HEK293 (cell line): Measurements from ENCODE around the gene NANOS3.

Source experiments
- CTCF ChIA-PET: fragments of 350-600 bp; formaldehyde crosslinking; extraction: SDS; loops from one replicate; lab custom pipeline; 2021; ENCODE audit warnings: antibody characterized with exemption; lab: Yijun Ruan, JAX
- POLR2A ChIA-PET: fragments of 300-600 bp; formaldehyde crosslinking; extraction: SDS; loops from one replicate; lab custom pipeline; 2020; ENCODE audit warnings: antibody characterized with exemption, inconsistent platforms; lab: Yijun Ruan, JAX
- H3K27ac ChIP-seq: fragments of 200-500 bp; sonication (Bioruptor generic); 2 replicates; pipeline ENCODE4 v1.5.1; 2014; ENCODE audit warnings: low read depth, low read length, control low read depth, inconsistent platforms; ENCODE audit errors: extremely low read depth
- H3K36me3 ChIP-seq, 2 experiments: fragments of 200-500 bp in 1 of 2; sonication (Bioruptor generic) in 1 of 2; 1 replicate in 1 of 2; 2 replicates in 1 of 2; pipeline ENCODE4 v1.5.1; 2014 to 2017; ENCODE audit warnings: inconsistent platforms in 2 of 2, low read length in 2 of 2; ENCODE audit not compliant: control insufficient read depth in 2 of 2, insufficient read depth in 1 of 2
- H3K4me1 ChIP-seq: fragments of 200-500 bp; sonication (Bioruptor generic); 2 replicates; pipeline ENCODE4 v1.5.1; 2014; ENCODE audit warnings: mild to moderate bottlenecking, low read length, inconsistent platforms; ENCODE audit not compliant: control insufficient read depth, insufficient read depth
- H3K4me3 ChIP-seq: 2 replicates; pipeline ENCODE4 v1.5.1; 2011; ENCODE audit warnings: low read depth, mild to moderate bottlenecking, control low read depth, low read length, moderate library complexity
- H3K9me3 ChIP-seq: fragments of 200-500 bp; sonication (Bioruptor generic); 2 replicates; pipeline ENCODE4 v1.5.1; 2014; ENCODE audit warnings: low read depth, low read length, inconsistent platforms; ENCODE audit not compliant: control insufficient read depth, insufficient read depth
- BCL11B ChIP-seq: fragments of 450-650 bp; formaldehyde crosslinking; IDR thresholded peaks from 2 replicates; pipeline ENCODE4 v1.5.1; 2016; ENCODE audit warnings: low read depth, missing biosample characterization, missing genetic modification characterization
- KLF10 ChIP-seq: fragments of 450-650 bp; IDR thresholded peaks from 2 replicates; pipeline ENCODE4 v1.5.1; 2018; ENCODE audit warnings: missing biosample characterization, mild to moderate bottlenecking, missing genetic modification characterization
- RBAK ChIP-seq: fragments of 450-650 bp; formaldehyde crosslinking; IDR thresholded peaks from 2 replicates; pipeline ENCODE4 v1.5.1; 2016; ENCODE audit warnings: missing biosample characterization, missing genetic modification characterization
- SALL2 ChIP-seq: fragments of 450-650 bp; formaldehyde crosslinking; IDR thresholded peaks from 2 replicates; pipeline ENCODE4 v1.5.0; 2017; ENCODE audit warnings: missing biosample characterization, mild to moderate bottlenecking, missing genetic modification characterization, borderline replicate concordance
- ZEB2 ChIP-seq: fragments of 450-650 bp; formaldehyde crosslinking; IDR thresholded peaks from 2 replicates; pipeline ENCODE4 v1.5.1; 2016; ENCODE audit warnings: missing biosample characterization, missing genetic modification characterization
- ZFP37 ChIP-seq: fragments of 450-650 bp; formaldehyde crosslinking; IDR thresholded peaks from 2 replicates; pipeline ENCODE4 v1.5.1; 2016; ENCODE audit warnings: missing biosample characterization, missing genetic modification characterization
- ZNF19 ChIP-seq: fragments of 450-650 bp; formaldehyde crosslinking; IDR thresholded peaks from 2 replicates; pipeline ENCODE4; 2016; ENCODE audit warnings: missing biosample characterization, missing genetic modification characterization, low read depth
- ZNF214 ChIP-seq: fragments of 450-650 bp; formaldehyde crosslinking; IDR thresholded peaks from 2 replicates; pipeline ENCODE4 v1.5.1; 2017; ENCODE audit warnings: missing biosample characterization, mild to moderate bottlenecking, missing genetic modification characterization, borderline replicate concordance
- ZNF221 ChIP-seq: fragments of 450-650 bp; formaldehyde crosslinking; IDR thresholded peaks from 2 replicates; pipeline ENCODE4 v1.5.1; 2017; ENCODE audit warnings: missing biosample characterization, missing genetic modification characterization, borderline replicate concordance
- ZNF341 ChIP-seq: fragments of 450-650 bp; formaldehyde crosslinking; IDR thresholded peaks from 2 replicates; pipeline ENCODE4; 2016; ENCODE audit warnings: low read depth, missing biosample characterization, missing genetic modification characterization
- ZNF529 ChIP-seq: fragments of 450-650 bp; formaldehyde crosslinking; IDR thresholded peaks from 2 replicates; pipeline ENCODE4 v1.5.1; 2017; ENCODE audit warnings: missing genetic modification characterization, missing biosample characterization; ENCODE audit not compliant: insufficient replicate concordance
- ZNF530 ChIP-seq: fragments of 450-650 bp; formaldehyde crosslinking; IDR thresholded peaks from 2 replicates; pipeline ENCODE4 v1.5.1; 2016; ENCODE audit warnings: low read depth, missing biosample characterization, missing genetic modification characterization
- ZNF600 ChIP-seq: fragments of 450-650 bp; formaldehyde crosslinking; IDR thresholded peaks from 2 replicates; pipeline ENCODE4 v1.5.1; 2016; ENCODE audit warnings: missing biosample characterization, missing genetic modification characterization
- ZNF654 ChIP-seq: fragments of 450-650 bp; formaldehyde crosslinking; IDR thresholded peaks from 2 replicates; pipeline ENCODE4 v1.5.1; 2016; ENCODE audit warnings: low read depth, missing biosample characterization, missing genetic modification characterization
- ZNF76 ChIP-seq: fragments of 450-650 bp; formaldehyde crosslinking; IDR thresholded peaks from 2 replicates; pipeline ENCODE4; 2016; ENCODE audit warnings: low read depth, missing biosample characterization, missing genetic modification characterization, borderline replicate concordance
- ZNF837 ChIP-seq: fragments of 450-650 bp; formaldehyde crosslinking; IDR thresholded peaks from 2 replicates; pipeline ENCODE4 v1.5.1; 2016; ENCODE audit warnings: missing biosample characterization, missing genetic modification characterization
- TF ChIP-seq, protein P1 (sequence below): fragments of 450-650 bp; formaldehyde crosslinking; IDR thresholded peaks from 2 replicates; pipeline ENCODE4 v1.5.1; 2016; ENCODE audit warnings: missing biosample characterization, missing genetic modification characterization
- TF ChIP-seq, protein P2 (sequence below): fragments of 450-650 bp; IDR thresholded peaks from 2 replicates; pipeline ENCODE4 v1.5.1; 2018; ENCODE audit warnings: missing biosample characterization, mild to moderate bottlenecking, missing genetic modification characterization
- TF ChIP-seq, protein P3 (sequence below): fragments of 450-650 bp; formaldehyde crosslinking; IDR thresholded peaks from 2 replicates; pipeline ENCODE4 v1.5.1; 2016; ENCODE audit warnings: missing biosample characterization, missing genetic modification characterization
- TF ChIP-seq, protein P4 (sequence below): fragments of 450-650 bp; formaldehyde crosslinking; IDR thresholded peaks from 2 replicates; pipeline ENCODE4 v1.5.1; 2016; ENCODE audit warnings: missing biosample characterization, missing genetic modification characterization, low read depth

The NANOS3 gene

DNA sequence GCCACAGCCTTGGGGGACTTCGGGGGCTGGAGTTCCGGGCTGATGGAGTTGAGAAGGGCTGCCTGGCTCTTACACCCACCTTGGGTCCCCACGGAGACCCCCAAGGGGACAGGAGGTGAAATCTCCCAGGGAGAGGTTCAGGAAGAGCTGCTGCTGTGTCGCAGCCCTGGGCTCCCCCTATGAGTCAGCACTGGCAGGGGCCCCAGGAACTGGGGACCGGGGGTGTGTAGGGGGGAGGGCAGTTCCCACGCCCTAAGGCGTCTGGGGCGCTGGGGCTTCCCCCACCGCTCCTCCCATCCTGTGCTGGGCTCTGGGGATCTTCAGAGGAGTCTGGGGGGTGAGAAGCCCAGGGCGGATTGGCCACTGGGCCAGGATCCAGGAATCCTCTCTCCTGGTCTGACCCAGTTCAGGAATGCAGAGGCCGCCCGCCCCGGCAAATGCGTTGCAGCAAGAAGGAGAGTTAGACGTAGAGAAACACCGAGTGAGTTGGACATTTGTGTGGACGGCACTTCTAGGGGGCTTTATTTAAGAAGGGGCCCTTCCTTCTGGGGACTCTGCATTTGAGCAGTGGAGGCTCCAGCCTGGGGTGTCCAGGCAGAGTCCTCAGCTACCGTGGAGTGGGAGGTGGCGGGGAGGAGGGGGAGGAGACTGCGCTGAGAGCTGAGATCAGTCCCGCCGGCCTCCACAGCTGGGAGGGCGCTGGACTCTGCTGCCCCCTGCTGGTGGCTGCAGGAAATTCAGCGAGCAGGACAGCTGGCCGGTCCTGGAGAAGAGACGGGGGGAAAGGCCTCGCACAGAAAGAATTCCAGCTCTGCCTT is 15.0 kb upstream of the NANOS3 start (continued):
- TF ChIP-seq ZNF76, result peak; percentile 36; the same call in 1 of the 2 replicates
- no peak for TF ChIP-seq ZNF19 (tag by site-specific recombination)
- TF ChIP-seq, all 188 proteins: peak for 40

DNA sequence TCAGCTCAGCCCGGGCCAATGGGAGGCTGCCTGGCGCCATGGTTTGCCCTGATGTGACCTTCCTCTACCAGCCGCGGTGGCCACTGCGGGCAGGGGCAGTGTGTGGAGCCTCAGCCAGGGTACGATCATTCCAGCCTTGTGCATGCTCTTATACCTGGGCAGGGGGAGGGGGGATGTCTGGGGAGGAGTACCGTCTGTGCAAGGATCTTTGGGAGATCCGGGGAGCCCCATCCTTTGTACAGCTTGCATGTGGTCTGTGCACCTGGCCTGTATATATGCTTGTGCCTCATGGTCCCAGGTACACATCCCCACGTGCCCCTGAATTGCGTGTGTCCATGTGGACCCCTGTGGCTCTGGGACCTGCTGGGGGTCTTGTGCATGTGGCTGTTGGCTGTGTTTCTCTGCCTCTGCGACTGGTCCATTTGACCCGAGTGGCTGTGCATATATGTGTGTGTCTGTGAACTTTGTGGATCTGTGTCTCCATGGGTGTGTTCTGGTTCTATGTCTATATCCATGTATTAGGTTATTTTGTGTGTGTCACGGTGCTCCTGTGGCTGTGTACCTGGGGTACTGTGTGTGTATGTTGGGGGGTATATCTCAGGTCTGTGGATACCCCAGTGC is 12.8 kb upstream of the NANOS3 start:
- H3K27ac ChIP-seq, result no peak overlapping the region; the same call in 1 of the 2 replicates
- no peaks in the 10 kb centered on the region for H3K9me3 ChIP-seq
- POLR2A ChIA-PET, result interaction anchor here (0.6 to 2.5 kb wide), 4 partner anchors 10 to 571 kb away, joined by 3 to 11 read pairs (median 3); a partner anchor contains a TSS
- CTCF ChIA-PET, result interaction anchor here (0.5 to 3.9 kb wide), 10 partner anchors 11 to 211 kb away, joined by 3 to 45 read pairs (median 8); partner anchors contain the start of genes C19orf53 and IL27RA
- H3K36me3 ChIP-seq, result no peaks in the 10 kb centered on the region
- no peaks in the 10 kb centered on the region; the same call in 1 of the 2 replicates for H3K4me1 ChIP-seq
- 0 out of 2 replicates have a peak, but pooled peaks have one; percentile 41 for TF ChIP-seq ZEB2 (tag by site-specific recombination)
- TF ChIP-seq ZNF600 (tag by site-specific recombination), result peak; percentile 73
- TF ChIP-seq, protein P1, sequence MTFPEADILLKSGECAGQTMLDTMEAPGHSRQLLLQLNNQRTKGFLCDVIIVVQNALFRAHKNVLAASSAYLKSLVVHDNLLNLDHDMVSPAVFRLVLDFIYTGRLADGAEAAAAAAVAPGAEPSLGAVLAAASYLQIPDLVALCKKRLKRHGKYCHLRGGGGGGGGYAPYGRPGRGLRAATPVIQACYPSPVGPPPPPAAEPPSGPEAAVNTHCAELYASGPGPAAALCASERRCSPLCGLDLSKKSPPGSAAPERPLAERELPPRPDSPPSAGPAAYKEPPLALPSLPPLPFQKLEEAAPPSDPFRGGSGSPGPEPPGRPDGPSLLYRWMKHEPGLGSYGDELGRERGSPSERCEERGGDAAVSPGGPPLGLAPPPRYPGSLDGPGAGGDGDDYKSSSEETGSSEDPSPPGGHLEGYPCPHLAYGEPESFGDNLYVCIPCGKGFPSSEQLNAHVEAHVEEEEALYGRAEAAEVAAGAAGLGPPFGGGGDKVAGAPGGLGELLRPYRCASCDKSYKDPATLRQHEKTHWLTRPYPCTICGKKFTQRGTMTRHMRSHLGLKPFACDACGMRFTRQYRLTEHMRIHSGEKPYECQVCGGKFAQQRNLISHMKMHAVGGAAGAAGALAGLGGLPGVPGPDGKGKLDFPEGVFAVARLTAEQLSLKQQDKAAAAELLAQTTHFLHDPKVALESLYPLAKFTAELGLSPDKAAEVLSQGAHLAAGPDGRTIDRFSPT (tag by site-specific recombination), result peak; percentile 43; the same call in 1 of the 2 replicates
- no peak for TF ChIP-seq ZNF221 (tag by site-specific recombination)
- no peak overlapping the region for H3K4me3 ChIP-seq

DNA sequence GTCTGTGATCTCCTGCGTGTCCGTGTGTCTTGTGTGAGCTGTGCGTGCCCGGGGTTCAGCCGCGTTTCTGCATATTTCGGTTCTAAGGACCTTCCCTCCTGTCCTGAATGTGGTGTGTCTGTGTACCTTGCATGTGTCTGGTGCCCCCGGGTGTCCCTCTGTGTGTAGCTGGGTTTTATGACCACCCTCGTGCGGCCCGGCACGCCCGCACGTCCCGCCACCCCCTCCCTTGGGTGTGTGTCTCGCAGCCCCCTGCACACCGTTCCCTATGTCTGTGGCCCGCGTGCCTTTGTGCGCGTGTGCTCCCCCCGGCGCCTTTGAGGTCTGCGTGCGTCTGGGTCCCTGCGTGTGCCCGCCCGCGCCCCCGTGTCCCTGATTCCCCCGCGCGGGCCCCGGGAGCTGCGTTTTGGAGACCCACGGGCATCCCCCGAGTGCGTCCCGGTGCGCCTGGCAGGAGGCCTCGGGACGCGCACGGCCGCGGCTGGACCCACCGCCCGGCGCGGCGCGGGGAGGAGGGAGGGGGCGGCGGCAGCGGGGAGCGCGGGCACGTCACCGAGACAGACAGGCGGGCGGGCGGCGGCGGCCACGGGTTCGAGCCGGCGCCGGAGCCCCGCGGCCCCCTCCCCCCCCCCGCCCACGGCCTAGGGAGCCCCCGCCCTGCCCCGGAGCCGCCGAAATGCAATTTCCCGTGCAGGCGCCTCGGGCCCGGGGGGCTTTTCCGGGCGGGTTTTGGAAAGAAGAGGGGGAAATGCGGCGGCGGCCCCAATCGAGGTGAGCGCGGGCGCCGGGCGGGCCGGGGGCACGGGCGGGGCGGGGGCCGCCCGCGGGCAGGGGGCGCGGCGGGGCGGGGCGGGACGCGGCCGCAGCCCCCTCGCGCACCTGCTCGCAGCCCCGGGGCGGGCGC is 12.0 kb upstream of the NANOS3 start:
- no peaks in the 10 kb centered on the region for H3K9me3 ChIP-seq
- ChIA-PET POLR2A (interaction anchor here (0.6 to 1.3 kb wide), 3 partner anchors 10 to 196 kb away, joined by 3 read pairs; no protein-coding TSS in a partner anchor), CTCF (interaction anchor here (0.5 to 3.9 kb wide), 4 partner anchors 12 to 211 kb away, joined by 4 to 45 read pairs (median 14); partner anchors contain the start of gene C19orf53)
- H3K4me3 ChIP-seq, result peak overlapping the region; percentile 60
- H3K4me1 ChIP-seq, result no peaks in the 10 kb centered on the region; the same call in 1 of the 2 replicates
- H3K27ac ChIP-seq, result peak overlapping the region; percentile 65; the same call in 1 of the 2 replicates
- no peaks in the 10 kb centered on the region; a peak in 1 of 3 replicates for H3K36me3 ChIP-seq
- TF ChIP-seq ZFP37 (tag by site-specific recombination), result no peak
- no peak for TF ChIP-seq ZNF530 (tag by site-specific recombination)
- TF ChIP-seq ZNF654, result no peak
- TF ChIP-seq, protein P2, sequence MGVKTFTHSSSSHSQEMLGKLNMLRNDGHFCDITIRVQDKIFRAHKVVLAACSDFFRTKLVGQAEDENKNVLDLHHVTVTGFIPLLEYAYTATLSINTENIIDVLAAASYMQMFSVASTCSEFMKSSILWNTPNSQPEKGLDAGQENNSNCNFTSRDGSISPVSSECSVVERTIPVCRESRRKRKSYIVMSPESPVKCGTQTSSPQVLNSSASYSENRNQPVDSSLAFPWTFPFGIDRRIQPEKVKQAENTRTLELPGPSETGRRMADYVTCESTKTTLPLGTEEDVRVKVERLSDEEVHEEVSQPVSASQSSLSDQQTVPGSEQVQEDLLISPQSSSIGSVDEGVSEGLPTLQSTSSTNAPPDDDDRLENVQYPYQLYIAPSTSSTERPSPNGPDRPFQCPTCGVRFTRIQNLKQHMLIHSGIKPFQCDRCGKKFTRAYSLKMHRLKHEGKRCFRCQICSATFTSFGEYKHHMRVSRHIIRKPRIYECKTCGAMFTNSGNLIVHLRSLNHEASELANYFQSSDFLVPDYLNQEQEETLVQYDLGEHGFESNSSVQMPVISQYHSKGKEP (tag by site-specific recombination), result no peak
- TF ChIP-seq SALL2 (tag by site-specific recombination), result no peak
- TF ChIP-seq RBAK (tag by site-specific recombination), result no peak
- TF ChIP-seq, protein P3, sequence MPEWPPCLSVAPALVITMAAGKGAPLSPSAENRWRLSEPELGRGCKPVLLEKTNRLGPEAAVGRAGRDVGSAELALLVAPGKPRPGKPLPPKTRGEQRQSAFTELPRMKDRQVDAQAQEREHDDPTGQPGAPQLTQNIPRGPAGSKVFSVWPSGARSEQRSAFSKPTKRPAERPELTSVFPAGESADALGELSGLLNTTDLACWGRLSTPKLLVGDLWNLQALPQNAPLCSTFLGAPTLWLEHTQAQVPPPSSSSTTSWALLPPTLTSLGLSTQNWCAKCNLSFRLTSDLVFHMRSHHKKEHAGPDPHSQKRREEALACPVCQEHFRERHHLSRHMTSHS (tag by site-specific recombination), result no peak
- TF ChIP-seq ZNF529, result no peak
- TF ChIP-seq KLF10 (tag by site-specific recombination), result no peak
- TF ChIP-seq ZNF837 (tag by site-specific recombination), result no peak
- no peak for TF ChIP-seq BCL11B (tag by site-specific recombination)
- no peak for TF ChIP-seq ZNF214
- TF ChIP-seq, protein P4, sequence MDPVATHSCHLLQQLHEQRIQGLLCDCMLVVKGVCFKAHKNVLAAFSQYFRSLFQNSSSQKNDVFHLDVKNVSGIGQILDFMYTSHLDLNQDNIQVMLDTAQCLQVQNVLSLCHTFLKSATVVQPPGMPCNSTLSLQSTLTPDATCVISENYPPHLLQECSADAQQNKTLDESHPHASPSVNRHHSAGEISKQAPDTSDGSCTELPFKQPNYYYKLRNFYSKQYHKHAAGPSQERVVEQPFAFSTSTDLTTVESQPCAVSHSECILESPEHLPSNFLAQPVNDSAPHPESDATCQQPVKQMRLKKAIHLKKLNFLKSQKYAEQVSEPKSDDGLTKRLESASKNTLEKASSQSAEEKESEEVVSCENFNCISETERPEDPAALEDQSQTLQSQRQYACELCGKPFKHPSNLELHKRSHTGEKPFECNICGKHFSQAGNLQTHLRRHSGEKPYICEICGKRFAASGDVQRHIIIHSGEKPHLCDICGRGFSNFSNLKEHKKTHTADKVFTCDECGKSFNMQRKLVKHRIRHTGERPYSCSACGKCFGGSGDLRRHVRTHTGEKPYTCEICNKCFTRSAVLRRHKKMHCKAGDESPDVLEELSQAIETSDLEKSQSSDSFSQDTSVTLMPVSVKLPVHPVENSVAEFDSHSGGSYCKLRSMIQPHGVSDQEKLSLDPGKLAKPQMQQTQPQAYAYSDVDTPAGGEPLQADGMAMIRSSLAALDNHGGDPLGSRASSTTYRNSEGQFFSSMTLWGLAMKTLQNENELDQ (tag by site-specific recombination), result no peak
- no peak for TF ChIP-seq ZNF341 (tag by site-specific recombination)
